GM21526 (cell line): ENCODE results near the gene FCER2.

Experiments
- ATAC-seq: cut with Tn5 transposase; IDR thresholded peaks from one replicate; pipeline ENCODE4 v1.9.1; 2021; ENCODE audit warnings: moderate library complexity; ENCODE audit not compliant: unreplicated experiment, low FRiP score

The FCER2 gene

DNA sequence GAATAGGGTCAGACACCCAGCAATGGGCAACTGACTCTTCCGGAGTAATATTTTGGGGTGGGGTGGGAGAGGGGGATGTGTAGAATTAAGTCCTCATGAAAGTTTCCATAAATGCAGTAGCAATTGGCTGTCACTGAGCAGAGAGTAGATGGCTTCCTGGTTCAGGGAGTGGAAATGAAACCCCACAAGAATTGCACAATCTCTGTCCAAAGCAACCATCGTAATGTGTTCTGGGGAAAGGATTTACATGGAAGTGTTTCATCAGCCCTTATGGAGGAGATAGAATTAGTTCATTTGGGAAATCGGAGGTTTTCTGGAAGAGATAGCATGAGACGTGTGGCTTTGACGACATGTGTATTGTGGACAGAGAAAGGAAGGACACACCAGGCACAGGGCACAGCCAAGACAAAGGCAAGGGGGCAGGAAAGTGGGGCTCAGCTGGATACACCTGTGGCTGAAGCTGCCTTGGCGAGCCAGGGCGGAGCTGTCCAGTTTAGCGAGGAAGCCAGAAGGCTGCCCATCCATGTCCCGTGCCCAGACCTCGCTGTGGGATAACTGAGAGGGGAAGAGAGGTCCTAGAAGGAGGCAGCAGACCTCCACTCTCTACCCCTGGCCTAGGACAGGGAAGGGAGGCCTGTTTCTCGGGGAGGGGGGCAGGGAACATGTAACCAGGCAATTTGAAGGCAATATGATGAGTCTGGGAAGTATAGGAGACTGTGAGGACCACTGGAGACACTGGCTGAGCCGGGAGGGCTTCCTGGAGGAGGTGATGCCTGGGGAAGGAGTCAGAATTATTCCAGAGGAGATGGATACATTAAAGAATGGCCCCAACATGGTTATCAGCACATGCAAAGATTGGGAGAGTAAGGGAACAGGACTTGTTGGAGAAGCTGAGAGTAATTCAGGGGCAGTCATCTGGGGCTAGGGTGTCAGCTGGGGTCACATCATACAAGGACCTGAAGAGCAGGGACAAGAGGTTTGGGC, 32.6 kb upstream of the FCER2 start:
- ATAC-seq, result no peak

DNA sequence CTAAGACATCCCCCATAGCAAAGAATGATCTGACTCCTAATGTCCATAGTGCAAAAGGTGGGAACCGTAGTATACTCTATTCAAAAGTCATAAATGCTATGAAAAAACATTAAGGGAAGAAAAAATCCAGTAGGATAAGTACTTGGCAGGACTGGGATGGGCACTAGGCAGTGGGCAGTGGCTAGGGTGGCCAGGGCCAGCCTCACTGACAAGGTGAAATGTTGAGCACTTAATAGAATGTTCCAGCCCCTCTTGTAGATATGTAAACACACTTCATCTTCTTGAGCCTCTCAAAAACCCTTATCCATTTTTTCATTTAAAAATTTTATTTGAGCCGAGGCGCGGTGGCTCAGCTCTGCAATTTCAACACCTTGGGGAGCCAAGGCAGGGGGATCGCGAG, 31.4 kb upstream of the FCER2 start:
- no peak for ATAC-seq

DNA sequence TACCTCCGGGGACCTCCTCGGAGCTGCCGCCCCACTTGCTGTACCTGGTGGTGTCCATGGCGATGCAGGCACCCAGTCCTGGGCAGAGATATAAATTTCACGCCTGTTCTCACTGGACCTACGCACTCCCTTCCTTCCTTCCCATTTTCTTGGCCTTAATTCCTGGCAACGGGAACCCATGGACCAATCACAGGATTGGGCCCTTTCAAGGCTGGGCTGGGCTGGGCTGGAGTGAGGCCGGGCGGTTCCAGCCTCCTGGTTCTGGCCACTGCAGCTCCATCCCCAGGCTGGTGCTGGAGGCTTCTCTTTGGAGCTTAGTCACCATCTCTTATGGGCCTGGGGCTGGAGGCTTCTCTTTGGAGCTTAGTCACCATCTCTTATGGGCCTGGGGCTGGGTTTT, 30.1 kb upstream of the FCER2 start, which contains the start of gene CLEC4G:
TSS of gene CLEC4G (minus strand) at position 66 of the 400 bp plus-strand sequence. CDS start at position 58, 8 bp downstream.
- no peak for ATAC-seq

DNA sequence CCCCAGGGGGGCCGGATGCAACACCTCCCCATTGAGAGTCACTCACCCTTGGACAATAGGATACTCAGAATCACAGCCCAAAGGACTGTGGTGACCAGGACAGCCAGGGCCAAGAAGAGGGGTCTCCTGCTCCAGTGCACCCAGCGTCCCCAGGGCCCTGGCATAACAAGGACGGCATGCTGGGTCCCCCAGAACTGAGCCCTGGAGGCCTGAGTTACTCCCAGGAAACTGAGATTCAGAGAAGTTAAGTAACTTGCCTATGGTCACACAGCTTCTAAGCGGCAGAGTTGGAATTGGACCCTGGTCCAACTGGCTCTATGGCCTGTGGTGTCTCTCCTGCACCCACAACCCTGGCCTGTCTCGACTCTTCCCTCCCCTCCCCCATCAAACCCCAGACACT, 29.7 kb upstream of the FCER2 start:
- ATAC-seq, result no peak

DNA sequence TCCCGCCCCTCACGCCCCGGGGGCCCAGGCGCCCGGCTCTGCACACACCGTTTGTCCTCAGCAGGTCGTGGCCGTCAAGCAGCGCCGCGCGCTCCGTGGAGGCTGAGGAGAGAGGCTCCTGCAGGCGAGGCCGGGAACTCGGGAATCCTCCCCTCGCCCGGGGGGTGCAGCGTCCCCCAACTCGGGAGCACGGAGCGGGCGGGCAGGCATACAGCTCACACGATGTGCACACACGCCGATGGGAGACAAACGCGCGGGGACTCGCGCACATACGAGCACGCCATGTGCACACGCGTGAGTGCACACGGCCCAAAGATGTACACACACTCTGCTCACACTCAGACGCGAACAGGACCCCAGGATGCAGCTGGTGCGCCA, 29.3 kb upstream of the FCER2 start:
- no peak for ATAC-seq

DNA sequence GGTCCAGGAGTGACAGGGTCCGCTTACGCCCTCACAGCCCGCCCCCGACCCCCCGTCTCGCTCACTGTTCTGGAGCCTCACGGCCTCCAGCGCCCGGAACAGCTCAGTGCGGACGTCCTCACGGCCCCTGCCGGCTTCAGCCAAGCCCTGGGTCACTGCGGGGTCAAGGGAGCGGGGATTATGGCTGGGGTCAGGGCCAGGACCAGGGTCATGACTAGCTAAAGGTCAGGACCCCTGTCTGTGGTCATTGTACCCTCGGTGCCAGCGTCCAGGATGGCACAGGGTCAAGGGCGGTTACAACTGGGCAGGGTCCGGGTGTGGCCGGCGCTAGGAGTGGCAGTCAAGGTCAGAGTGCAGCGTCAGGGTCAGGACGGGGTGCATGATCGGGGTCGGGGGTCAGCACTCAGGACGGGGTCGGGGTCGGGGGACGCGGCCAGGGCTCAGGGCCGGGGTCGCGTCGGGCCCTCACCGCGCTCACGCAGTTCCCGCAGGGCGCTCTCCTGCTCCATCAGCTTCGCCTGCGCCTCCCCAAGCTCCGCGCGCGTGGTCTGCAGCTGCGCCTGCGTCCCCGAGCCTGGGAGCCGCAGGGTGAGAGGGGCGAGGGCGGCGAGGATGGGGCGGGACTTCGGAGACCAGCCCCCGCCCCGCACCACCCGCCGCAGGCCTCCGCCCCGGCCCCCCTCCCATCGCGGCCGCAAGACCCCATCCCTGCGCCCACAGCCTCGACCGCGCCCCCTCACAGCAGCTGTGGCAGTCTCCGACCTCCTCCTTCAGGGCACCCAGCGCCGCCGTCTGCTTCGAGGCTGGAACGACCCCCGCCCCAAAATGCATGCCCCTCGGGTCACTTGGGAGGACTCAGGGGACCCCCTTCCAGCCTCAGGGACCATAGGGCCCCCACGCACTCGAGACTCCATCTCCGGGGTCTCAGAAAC, 28.6 kb upstream of the FCER2 start:
- no peak for ATAC-seq

DNA sequence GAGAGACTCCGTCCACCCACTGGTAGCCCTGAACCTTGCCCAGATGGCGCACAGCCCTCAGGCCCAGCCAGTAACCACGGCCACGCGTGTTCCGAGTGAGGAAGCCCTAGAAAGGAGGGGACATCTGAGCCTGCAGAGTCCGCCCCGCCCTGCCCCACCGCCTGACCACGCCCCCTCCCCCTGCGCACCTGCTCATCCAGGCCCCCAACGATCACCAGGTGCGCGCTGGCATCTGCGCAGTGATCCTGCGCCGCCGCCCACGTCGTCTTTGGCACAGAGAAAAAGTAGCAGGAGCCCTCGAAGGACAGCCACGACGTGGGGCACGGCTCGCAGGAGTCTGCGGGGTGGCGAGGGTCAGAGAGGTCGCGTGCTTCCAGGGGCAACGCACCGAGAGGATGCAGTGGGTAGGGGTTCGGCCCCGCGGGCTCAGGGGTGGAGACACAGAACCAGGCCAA, 27.9 kb upstream of the FCER2 start:
- ATAC-seq, result no peak

DNA sequence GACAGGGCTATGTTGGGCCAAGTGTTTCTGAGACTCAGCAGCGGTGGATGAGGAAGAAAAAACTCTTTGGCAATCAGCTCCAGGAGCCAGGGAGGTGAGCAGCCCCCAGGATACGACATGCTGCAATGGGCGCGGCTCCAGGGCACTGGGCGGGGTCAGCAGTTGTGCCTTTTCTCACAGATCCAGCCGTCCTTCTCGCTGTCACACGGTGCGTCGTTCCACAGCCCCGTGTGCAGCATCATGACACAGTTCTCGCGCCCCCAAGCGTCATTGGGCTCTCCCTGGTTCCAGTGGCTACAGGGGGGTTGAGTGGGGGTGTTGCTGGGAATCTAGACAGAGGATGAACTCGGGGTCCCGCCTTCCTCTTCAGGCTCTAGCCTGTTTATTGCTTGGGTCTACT, 27.3 kb upstream of the FCER2 start:
- no peak for ATAC-seq

DNA sequence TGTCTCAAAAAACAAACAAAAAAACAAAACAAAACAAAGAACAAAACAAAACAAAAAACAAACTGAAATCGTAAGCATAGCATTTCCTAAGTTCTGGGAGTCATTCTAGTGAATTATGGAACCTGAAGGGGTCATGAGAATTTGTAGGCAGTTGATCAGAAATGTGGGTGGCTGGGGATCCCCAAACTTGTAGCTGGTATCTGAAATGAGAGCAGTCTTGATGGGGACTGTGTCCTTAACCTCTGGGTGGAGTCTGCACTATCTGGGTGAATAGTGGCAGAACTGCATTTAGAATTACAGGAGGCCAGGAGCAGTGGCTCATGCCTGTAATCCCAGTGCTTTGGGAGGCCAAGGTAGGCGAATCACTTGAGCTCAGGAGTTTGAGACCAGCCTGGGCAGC, 23.9 kb upstream of the FCER2 start:
- ATAC-seq, result no peak

DNA sequence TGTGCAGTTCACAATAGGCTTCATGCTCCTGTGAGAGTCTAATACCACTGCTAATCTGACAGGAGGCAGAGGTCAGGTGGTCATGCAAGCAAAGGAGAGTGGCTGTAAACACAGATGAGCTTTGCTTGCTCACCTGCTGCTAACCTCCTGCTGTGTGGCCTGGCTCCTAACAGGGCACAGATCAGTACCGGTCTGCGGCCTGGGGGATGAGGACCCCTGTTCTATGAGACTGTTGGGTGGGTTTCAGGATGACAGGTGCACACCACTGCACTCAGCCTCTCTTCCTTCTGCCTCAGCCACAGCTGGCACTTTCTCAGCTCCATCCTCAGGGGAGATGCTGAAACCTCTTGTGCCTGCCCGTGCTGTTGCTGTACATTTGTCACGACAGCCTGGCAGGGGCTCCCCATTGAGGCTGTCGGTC, 20.3 kb upstream of the FCER2 start:
- ATAC-seq, result no peak

DNA sequence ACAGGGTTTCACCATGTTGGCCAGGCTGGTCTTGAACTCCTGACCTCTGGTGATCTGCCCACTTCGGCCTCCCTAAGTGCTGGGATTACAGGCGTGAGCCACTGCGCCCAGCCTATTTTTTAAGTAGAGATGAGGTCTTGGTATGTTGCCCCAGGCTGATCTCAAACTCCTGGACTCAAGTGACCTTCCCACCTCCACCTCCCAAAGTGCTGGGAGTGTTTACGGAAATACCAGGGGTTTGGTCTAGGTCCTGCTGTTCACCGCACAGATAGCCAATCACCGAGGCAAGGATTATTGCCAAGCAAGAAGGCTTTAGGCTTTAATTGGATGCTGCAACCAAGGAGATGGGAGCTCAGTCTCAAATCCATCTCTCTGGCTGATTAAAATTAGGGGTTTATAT, 18.4 kb upstream of the FCER2 start:
- ATAC-seq, result no peak

DNA sequence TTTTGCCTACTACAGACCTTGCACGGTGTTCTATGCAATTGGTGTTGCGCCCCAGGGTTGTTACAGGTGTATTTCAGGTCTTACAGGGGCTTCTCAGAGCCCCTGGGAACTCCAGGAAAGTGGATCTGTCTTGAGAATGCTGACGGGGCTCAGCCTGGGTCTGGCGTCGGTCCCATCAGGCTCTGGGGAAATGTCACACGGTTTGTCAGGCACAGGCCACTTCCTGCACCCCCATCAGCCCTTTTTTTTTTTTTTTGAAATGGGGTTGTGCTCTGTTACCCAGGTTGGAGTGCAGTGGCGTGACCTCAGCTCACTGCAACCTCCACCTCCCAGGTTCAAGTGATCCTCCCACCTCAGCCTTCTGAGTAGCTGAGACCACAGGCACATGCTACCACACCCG, 16.7 kb upstream of the FCER2 start:
- ATAC-seq, result no peak

DNA sequence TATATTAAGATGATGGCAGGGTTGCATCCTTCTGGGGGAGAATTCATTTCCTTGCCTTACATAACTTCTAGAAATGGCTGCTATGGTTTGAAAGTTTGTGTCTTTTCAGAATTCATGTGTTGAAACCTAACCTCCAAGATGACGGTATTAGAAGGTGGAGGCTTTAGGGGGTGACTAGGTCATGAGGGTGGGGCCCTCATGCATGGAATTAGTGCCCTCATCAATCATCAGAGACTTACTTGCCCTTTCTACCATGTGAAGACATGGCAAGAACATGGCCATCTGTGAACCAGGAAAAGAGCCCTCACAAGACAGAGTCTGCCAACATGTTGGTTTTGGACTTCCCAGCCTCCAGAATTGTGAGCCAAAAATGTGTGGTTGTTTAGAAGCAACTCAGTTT, 14.8 kb upstream of the FCER2 start:
- no peak for ATAC-seq

DNA sequence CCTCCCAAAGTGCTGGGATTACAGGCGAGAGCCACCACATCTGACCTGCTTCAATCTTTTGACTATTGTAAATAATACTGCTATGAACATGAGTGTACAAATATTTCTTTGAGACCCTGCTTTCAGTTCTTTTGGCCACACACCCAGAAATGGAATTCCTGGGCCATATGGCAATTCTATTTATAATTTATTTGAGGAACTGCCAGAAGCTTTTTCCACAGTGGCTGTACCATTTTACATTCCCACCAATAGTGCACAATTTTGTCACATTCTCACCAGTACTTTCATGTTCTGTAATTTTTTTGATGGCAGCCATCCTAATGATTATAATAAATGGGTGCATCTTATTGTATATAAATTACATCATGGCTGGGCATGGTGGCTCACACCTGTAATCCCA, 13.7 kb upstream of the FCER2 start:
- no peak for ATAC-seq

DNA sequence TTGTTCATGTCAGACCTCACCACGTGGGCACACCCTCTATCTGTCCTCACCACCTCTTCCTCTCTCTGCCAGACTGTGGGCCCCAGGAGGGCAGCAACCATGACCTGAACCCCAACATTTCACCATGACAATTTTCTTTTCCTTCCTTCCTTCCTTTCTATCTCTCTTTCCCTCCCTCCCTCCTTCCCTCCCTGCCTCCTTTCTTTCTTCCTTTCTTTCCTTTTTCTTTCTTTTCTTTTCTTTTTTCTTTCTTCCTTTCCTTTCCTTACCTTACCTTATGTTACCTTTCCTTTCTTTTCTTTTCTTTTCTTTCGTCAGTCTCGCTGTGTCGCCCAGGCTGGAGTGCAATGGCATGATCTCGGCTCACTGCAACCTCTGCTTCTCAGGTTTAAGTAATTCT, 8.7 kb upstream of the FCER2 start:
- no peak for ATAC-seq

DNA sequence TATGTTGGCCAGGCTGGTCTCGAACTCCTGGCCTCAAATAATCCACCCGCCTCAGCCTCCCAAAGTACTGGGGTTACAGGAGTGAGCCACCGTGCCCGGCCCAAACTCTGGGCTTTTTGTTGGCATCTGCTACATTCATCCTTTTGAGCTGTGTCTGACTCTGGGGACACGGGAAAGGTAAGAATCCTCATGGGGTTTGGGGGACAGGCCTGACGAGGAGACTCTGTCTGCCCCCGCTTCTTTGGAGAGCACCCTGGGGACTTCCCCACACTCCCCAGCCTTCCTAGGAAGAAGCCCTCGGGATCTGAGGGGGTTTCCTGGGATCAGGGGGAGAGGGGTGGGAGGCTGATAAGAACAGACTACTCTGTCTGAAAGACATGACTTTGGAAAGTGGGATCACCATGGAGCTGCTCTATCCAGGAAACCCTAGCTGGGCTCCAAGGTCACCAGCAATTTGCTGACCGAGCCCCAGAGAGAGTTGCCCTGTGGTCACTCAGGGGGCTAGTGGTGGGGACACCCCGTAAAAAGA, 8.1 kb upstream of the FCER2 start:
- ATAC-seq, result no peak

DNA sequence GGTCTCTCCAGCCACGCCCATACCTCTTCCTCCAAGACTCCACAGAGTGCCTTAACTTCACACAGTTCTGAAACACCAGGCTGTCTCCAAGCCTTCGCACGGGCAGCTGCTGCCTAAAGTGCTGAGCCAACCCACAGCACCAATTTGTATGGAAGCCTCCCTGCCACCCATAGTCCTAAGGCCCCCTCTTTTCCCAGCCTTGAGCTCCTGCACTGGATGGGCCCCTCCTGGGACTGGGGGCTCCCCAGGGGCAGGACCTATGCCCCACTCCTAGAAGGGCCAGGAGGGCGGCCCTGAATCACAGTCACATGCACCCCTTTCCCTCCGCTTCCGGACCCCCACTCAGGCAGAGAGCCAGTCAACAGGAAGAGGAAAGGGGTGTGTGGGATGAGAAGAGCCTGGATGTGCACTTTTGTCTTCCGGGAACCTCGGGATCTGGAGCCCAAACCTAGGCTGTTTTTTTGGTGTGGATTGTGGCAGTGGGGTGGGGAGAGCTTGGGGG, 5.1 kb upstream of the FCER2 start:
- no peak for ATAC-seq

DNA sequence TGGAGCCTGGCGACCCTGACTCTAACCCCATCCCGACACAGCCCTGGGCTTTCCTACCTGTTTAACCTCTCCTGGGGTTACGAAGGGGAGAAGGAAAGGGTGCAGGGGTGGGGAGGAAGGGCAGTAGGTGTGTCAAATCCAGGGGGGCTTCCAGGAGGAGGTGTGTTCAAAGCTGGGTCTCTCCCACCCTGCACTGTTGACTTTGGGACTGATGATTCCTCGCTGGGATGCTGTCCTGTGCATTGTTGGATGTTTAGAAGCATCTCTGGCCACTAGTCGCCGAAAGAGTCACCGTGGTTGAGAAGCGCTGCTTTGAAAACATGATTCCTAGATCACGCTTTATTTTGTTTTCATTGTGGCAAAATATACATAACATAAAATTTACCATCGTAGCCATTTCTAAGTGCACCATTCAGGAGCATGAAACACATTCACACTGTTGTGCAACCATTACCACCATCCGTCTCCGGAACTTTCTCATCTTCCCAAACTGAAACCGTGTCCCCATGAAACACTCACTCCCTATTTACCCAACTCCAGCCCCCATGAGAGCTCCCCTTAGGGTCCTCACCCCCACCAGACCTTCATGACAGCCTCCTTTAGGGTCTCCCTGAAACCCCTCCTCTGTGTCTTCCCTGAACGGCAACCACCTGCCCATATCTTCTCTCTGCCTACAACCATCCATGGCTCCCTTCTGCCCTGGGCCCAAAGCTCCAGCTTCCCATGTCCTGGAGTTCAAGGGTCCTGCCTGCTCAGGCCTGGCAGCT, 4.4 kb upstream of the FCER2 start:
- ATAC-seq, result no peak

DNA sequence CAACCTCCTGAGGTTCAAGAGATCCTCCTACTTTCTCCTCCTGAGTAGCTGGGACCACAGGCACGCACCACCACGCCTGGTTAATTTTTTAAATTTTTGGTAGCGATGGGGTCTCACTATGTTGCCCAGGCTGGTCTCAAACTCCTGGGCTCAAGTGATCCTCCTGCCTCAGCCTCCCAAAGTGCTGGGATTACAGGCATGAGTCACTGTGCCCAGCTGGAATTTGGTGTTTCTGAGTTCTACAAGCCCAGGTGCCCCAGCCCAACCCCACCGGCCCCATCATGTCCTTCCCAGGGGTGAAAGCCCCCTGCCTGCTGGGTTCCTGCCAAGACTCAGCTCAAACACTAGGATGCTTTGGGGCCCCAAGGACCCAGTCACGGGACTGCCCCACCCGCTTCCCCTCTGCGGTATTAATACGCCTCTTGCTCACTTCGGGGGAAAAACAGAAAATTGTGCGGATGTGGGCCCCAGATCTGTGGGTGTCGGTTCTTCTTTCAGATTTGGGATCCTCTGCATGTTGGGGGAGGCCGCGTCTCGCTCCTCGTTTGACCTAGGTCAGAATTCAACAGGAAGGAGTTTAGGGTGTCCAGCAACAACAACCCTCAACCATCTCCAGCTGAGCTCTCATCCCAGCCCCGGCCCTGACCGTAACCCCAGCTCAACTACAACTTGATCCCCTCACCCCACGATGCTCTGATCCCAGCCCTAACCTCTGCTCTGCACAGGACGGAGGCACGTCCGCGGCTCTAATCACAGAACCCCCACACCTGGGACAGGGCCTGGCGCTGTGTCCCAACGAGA, 3.7 kb upstream of the FCER2 start:
- ATAC-seq, result peak; percentile 31
